NCI-H748 (cell line): ENCODE results near the gene TLE3.

Source experiments
- DNase-seq: peaks from one replicate; lab custom pipeline; 2025; ENCODE audit not compliant: unreplicated experiment; lab: John Stamatoyannopoulos, UW

The TLE3 gene

GRCh38 chr15:70032509-70032908 is 65.2 kb downstream of the TLE3 start:
- no peak for DNase-seq

DNA sequence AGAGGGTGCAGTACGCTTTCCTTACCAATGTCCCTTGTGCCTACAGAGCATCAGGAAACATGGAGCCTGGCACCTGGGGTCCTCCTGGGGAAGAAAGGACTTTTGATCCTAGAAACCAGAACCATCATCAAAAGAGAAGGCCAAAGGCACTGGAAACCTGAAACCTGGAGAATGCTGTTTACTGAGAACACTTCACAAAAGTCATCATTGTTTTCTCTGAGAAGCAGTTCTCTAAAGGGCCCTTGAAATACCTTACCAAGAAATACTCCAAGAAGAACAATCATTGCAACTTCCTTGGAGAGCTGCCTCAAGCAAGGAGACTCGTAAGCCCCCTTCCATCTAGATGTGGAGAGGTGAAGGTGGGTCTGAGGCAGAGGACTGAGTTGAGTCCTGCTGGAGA is 66.0 kb downstream of the TLE3 start:
- no peak for DNase-seq

DNA sequence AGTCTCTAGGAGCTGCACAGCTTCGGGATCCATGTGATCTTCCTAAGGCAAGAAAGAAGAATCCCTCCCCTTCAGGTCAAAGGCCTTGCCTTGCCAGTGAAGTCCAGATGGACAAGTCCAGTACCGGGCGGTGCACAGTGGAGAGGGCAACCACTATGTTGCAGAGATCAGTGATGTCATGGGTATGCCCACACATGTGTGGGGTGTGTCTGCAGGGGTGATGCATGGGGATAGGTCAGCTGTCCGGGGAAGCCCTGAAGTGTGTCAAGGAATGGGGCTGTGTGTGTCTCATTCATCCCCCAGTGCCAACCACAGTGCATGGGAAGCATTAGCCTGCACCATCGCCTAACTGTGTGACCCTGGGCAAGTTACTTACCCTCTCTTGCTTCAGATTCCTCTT is 66.5 kb downstream of the TLE3 start:
- DNase-seq: no peak

GRCh38 chr15:70030851-70031250 is 66.9 kb downstream of the TLE3 start:
- no peak for DNase-seq

DNA sequence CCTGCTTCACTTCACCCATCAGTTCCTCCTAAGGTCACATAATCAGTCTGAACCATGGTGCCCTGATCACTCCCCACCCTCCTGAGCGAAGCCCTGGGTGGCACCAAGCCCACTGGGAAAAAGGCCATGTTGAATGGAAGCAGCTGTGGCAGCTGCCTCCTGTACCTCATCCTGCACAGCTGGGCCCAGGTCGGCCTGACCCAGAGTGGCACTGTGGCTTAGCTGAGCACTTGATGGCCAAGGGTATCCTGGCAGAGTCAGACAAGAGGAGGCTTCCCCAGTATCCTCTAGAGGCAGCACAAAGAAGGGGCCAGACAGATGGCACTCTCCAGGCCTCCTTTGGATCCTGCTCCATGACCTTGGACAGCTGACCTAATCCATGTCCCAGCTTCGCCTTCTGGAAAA is 68.4 kb downstream of the TLE3 start:
- DNase-seq: no peak

- DNase-seq: no peak
Observed at GRCh38 chr15:70027518-70027917, 70.2 kb downstream of the TLE3 start.

- DNase-seq: no peak
Observed at GRCh38 chr15:70026991-70027390, 70.7 kb downstream of the TLE3 start.

GRCh38 chr15:70025413-70026296 is 72.1 kb downstream of the TLE3 start:
- DNase-seq: no peak

DNA sequence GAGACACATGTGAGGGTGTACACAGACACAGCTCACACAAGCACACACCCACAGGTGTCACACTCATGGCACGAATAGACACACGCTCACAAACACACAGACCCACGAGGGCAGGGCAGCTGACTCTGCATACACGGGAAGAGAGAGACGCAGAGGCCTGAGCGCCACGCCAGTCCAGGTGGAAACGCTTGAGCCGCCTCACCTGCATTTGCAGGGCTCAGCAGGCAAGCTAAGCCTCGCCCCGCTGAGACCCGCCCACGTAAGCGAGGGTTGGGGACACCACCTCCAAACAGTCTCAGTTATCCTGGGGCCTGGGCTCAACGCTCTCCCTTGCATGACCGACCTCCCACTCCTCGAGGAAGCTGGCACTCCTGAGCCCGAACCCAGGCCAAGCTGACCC is 73.2 kb downstream of the TLE3 start:
- DNase-seq: peak; percentile 63

DNA sequence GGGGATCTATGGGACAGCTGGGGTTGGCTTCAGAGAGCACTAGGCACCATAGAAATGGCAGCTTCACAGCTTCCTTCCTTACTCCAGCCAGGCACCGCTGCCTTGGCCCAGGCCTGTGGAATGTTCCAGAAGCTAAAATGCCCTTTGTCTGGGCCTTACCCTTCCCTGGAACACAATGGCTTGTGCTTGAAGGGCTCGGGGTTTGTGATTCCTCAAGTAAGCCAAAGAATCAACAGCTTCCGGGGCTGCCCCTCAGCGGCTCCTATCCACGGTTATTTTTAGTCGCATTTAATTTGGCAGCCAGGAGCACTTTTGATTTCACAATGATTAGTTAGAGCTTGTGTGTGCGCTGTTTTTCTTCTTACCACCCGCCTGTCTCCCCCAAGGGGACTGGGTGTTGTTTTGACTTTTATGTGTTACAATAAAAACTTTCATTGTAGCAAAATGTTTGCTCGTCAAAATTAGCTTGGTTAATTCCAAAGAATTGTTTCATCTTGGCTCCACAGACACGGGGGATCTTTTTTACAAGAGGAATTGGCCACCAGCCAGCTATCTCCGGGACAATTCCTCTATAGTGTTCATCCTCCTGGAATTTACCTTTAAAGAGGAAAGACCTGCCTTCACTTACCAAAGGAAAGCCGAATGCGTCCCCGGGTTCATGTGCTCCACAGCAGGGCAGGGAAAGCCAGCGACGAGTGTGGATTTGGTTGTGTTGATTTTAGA is 73.8 kb downstream of the TLE3 start:
- DNase-seq: peak; percentile 40

GRCh38 chr15:70023064-70023768 is 74.5 kb downstream of the TLE3 start:
- peak; percentile 62 for DNase-seq

GRCh38 chr15:70020229-70020628 is 77.5 kb downstream of the TLE3 start:
- DNase-seq: no peak

DNA sequence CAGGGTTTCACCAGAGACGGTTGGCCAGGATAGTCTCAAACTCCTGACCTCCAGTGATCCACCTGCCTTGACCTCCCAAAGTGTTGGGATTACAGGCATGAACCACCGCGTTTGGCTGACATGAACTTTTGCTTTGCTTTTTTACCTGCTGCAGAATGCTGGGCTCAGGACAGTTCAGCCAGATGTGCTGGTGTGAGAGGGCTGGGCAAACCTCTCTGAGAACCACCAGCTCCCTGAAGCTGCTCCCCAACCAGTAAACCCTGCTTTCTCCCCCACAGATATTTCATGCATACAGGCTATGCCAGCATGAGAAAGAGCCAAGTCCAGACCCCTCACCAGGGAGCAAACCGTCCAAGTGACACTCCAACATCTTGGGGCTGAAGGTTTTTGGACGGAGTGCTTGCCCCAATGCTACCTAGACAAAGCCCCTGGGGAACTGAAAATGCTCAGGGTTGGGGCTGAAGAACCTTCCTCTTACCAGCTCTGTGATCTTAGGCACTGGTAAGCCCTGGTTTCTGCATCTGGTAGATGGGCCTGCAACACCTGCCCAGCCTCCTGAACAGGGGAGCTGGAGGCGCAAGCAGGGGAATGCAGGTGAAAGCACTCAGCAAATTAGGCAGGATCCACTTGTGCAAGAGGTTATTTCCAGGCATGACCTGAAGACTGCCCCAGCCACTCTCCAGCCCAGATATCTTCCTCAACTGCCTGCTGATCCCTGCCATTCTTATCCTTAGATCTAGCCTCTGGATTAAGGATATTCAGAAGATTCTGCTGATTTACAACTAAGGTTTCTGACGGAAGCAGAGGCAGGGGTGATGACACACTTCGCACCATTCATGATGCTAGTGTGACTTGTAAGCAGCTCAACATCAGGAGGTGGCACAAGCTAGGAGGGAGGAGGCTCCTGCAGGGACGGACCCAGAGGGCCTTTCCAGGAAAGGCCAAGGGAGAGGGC is 78.8 kb downstream of the TLE3 start:
- DNase-seq: no peak

DNA sequence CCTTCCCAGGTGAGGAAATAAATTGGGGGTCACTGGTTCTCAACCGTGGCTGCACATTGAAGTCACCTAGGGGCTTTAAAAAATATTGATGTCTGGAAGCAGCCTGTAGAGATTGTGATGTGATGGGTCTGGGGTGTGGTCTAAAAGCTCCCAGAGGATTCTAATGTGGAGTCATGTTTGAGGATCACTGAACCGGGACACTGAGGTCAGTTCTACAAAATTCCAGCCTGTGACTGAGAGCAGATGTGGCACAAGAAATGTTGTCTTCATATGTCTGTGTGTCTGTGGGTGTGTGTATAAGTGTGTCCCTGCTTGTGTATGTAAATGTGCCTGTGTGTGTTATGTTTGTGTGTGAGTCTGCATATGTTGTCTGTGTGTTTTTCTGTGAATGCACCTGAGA is 79.9 kb downstream of the TLE3 start:
- no peak for DNase-seq

- DNase-seq: no peak
Observed at GRCh38 chr15:70017025-70017424, 80.7 kb downstream of the TLE3 start.

- no peak for DNase-seq
Observed at GRCh38 chr15:70016511-70016994, 81.2 kb downstream of the TLE3 start.

GRCh38 chr15:70014860-70015490 is 82.7 kb downstream of the TLE3 start:
- DNase-seq: peak; percentile 23

DNA sequence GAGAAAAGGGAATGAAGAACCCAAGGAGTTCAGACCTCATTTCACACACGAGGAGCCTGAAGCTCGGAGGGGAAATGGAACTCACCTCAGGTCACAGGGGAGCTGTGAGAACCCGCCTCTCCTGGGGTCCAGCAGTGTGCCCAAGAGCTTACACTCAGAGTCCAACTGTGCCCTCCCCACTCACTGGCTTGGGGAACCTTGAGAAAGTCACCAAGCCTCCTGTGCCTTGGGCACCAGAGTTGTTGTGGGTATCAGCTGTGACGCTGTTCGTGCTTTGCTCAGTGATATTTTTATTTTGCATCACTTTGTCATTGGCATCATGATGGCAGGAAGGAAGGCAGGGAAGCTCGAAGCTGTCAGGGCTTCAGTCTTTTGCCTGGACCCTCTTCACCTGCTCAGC is 83.4 kb downstream of the TLE3 start:
- DNase-seq: no peak

- no peak for DNase-seq
Observed at GRCh38 chr15:70013656-70014313, 83.9 kb downstream of the TLE3 start.
